HEK293T (cell line): Measurements from ENCODE around the gene ERRFI1.

Experiments used
- CTCF ChIA-PET: fragments of 350-600 bp; formaldehyde crosslinking; extraction: SDS; loops from one replicate; lab custom pipeline; 2021; ENCODE audit warnings: antibody characterized with exemption, inconsistent platforms; lab: Yijun Ruan, JAX
- POLR2A ChIA-PET: fragments of 350-600 bp; formaldehyde crosslinking; extraction: SDS; loops from one replicate; lab custom pipeline; 2020; ENCODE audit warnings: antibody characterized with exemption, inconsistent platforms; lab: Yijun Ruan, JAX
- DNase-seq: peaks from one replicate; pipeline ENCODE4 v3.0.0; 2012; ENCODE audit warnings: mixed read lengths; ENCODE audit errors: extremely low spot score
- ARNT ChIP-seq: fragments of 450-650 bp; IDR thresholded peaks from 2 replicates; pipeline ENCODE4 v1.6.1; 2017; ENCODE audit warnings: mild to moderate bottlenecking
- BHLHE40 ChIP-seq: fragments of 450-650 bp; IDR thresholded peaks from 2 replicates; pipeline ENCODE4 v1.6.1; 2016; ENCODE audit warnings: mild to moderate bottlenecking, moderate library complexity, borderline replicate concordance
- CTBP1 ChIP-seq: fragments of 450-650 bp; IDR thresholded peaks from 2 replicates; pipeline ENCODE4 v1.6.1; 2016; ENCODE audit warnings: borderline replicate concordance
- ELF4 ChIP-seq: fragments of 450-650 bp; IDR thresholded peaks from 2 replicates; pipeline ENCODE4 v1.6.1; 2017; ENCODE audit warnings: antibody characterized with exemption
- FOXA1 ChIP-seq: fragments of 450-650 bp; IDR thresholded peaks from 2 replicates; pipeline ENCODE4 v1.6.1; 2016; ENCODE audit warnings: mild to moderate bottlenecking
- FOXK2 ChIP-seq: fragments of 450-650 bp; IDR thresholded peaks from 2 replicates; pipeline ENCODE4 v1.6.1; 2016; ENCODE audit warnings: mild to moderate bottlenecking
- FOXM1 ChIP-seq: fragments of 450-650 bp; IDR thresholded peaks from 2 replicates; pipeline ENCODE4 v1.6.1; 2017; ENCODE audit warnings: mild to moderate bottlenecking, borderline replicate concordance
- HDGF ChIP-seq: fragments of 450-650 bp; IDR thresholded peaks from 2 replicates; pipeline ENCODE4 v1.6.1; 2017; ENCODE audit warnings: antibody characterized with exemption, borderline replicate concordance
- L3MBTL2 ChIP-seq: fragments of 450-650 bp; conservative IDR thresholded peaks from 2 replicates; pipeline ENCODE4 v1.6.1; 2016; ENCODE audit warnings: mild to moderate bottlenecking
- LEF1 ChIP-seq: fragments of 450-650 bp; IDR thresholded peaks from 2 replicates; pipeline ENCODE4 v1.6.1; 2017; ENCODE audit warnings: mild to moderate bottlenecking, borderline replicate concordance
- NFRKB ChIP-seq: fragments of 450-650 bp; IDR thresholded peaks from 2 replicates; pipeline ENCODE4 v1.6.1; 2016; ENCODE audit warnings: mild to moderate bottlenecking, moderate library complexity
- PKNOX1 ChIP-seq: fragments of 450-650 bp; IDR thresholded peaks from 2 replicates; pipeline ENCODE4 v1.6.1; 2016
- SP1 ChIP-seq: fragments of 450-650 bp; IDR thresholded peaks from 2 replicates; pipeline ENCODE4 v1.6.1; 2017
- SUZ12 ChIP-seq: fragments of 450-650 bp; IDR thresholded peaks from 2 replicates; pipeline ENCODE4 v1.6.1; 2016; ENCODE audit warnings: mild to moderate bottlenecking
- TARDBP ChIP-seq: fragments of 450-650 bp; IDR thresholded peaks from 2 replicates; pipeline ENCODE4 v1.6.1; 2016
- ZNF384 ChIP-seq: fragments of 450-650 bp; IDR thresholded peaks from 2 replicates; pipeline ENCODE4 v1.6.1; 2016

ERRFI1 gene

DNA sequence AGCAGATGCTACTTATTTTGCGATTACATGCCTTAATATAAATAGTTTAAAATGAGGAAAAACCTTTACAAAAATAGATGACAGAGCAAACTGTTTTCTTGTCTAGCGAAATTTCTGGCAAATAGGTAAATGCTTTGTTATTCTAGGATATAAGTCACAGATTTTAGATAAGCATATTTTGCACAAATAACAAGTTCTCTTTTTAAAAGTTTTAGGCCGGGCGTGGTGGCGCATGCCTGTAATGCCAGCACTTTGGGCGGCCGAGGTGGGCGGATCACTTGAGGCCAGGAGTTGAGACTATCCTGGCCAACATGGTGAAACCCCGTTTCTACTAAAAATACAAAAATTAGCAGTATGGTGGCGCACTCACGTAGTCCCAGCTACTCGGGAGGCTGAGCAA lies 20.3 kb upstream of the ERRFI1 start:
- TF ChIP-seq ZNF384 (no peak), FOXA1 (no peak), SUZ12 (no peak), FOXM1 (no peak), TARDBP (no peak)
- ChIA-PET CTCF (no interaction called here), POLR2A (no interaction called here)
- DNase-seq = no peak

DNA sequence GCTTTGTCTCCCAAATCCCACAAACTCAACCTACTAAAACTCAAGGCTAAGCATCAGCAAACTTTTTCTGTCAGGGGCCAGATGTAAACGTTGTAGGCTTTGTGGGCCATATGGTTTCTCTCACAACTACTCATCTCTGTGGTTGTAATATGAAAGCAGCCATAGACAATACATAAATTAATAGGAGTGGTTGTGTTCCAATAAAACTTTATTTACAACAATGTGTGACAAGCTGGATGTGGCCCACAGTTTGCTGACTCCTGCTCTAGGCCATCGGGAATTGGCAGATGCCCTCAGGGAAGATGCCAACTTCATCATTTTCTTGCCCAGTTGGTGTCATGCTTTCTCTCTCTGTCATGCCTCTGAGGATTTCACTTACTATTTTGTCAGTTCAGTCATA lies 17.5 kb upstream of the ERRFI1 start:
- ChIA-PET CTCF (no interaction called here), POLR2A (no interaction called here)
- TF ChIP-seq FOXA1 (no peak), CTBP1 (no peak), FOXM1 (no peak), NFRKB (no peak), HDGF (no peak), BHLHE40 (no peak), SUZ12 (no peak), ELF4 (no peak)
- DNase-seq = no peak

DNA sequence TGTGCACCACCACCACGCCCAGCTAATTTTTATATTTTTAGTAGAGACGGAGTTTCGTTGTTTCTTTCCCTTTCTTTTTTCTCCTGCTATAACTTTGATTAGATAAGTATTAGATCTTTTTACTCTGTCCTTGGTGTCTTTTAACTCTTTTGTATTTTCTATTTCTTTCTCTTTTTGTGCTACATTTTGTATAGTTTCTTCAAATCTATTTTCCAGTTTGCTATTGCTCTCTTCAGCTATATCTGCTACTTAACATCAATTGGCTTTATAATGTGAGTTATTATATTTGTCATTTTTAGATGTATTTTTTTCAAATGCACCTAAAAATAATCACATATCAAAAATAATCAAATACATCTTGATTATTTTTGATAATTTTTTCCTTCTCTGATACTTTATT lies 16.0 kb upstream of the ERRFI1 start:
- ChIA-PET CTCF (no interaction called here), POLR2A (no interaction called here)
- TF ChIP-seq CTBP1 (no peak), L3MBTL2 (no peak), SP1 (no peak), LEF1 (no peak), HDGF (no peak), BHLHE40 (no peak), ZNF384 (no peak), SUZ12 (no peak), ELF4 (no peak), FOXK2 (no peak), FOXM1 (no peak), NFRKB (no peak), TARDBP (no peak), ARNT (no peak), PKNOX1 (no peak), FOXA1 (no peak)
- no peak for DNase-seq

GRCh38 chr1:8040586-8040985 lies 14.5 kb upstream of the ERRFI1 start:
- POLR2A ChIA-PET = no interaction called here
- CTCF ChIA-PET = interaction anchor here (0.6 to 0.9 kb wide), 2 partner anchors 10 to 825 kb away, joined by 3 to 6 read pairs; no protein-coding TSS in a partner anchor
- TF ChIP-seq NFRKB = no peak
- no peak for TF ChIP-seq FOXK2
- no peak for TF ChIP-seq FOXA1
- no peak for TF ChIP-seq BHLHE40
- TF ChIP-seq L3MBTL2 = no peak
- TF ChIP-seq HDGF = no peak
- DNase-seq = no peak

GRCh38 chr1:8039071-8039470 lies 13.0 kb upstream of the ERRFI1 start:
- DNase-seq = no peak
- CTCF ChIA-PET = no interaction called here
- TF ChIP-seq SP1 = no peak
- no peak for TF ChIP-seq FOXM1
- no peak for TF ChIP-seq FOXA1
- no peak for TF ChIP-seq CTBP1
- TF ChIP-seq HDGF = no peak
- no peak for TF ChIP-seq TARDBP
- TF ChIP-seq SUZ12 = no peak
- TF ChIP-seq PKNOX1 = no peak
- TF ChIP-seq NFRKB = no peak
- no peak for TF ChIP-seq ELF4
- no peak for TF ChIP-seq FOXK2
- no peak for TF ChIP-seq BHLHE40
- TF ChIP-seq ARNT = no peak
- no peak for TF ChIP-seq ZNF384
- TF ChIP-seq L3MBTL2 = no peak
- TF ChIP-seq LEF1 = no peak
- POLR2A ChIA-PET = no interaction called here

DNA sequence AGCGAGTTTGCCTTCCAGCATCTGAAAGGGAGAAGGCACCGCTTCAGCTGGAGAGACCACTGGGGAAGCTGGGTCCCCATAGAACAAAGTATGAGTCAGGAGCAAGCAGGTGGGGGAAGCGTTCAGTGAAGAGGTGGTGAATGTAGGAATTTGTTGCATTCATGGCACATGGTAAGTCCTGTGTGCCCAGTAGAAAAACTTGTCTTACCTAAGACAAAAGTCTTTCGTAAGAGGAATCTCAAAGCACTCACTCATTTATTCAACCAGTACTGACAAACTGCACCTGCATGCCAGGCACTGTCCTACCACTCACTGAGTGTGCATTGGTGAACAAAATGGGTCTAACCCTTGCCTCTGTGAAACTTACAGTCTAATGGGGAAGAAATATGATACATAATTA lies 9.2 kb upstream of the ERRFI1 start:
- no peak for TF ChIP-seq ELF4
- TF ChIP-seq LEF1 = no peak
- TF ChIP-seq HDGF = no peak
- TF ChIP-seq FOXK2 = no peak
- no peak for TF ChIP-seq SUZ12
- no peak for TF ChIP-seq PKNOX1
- TF ChIP-seq NFRKB = no peak
- TF ChIP-seq FOXA1 = no peak
- TF ChIP-seq L3MBTL2 = no peak
- TF ChIP-seq TARDBP = no peak
- TF ChIP-seq FOXM1 = no peak
- TF ChIP-seq ZNF384 = no peak
- no peak for TF ChIP-seq SP1
- no peak for TF ChIP-seq ARNT
- POLR2A ChIA-PET = interaction anchor here (1.0 kb wide), 1 partner anchor 98 kb away, joined by 3 read pairs; no protein-coding TSS in a partner anchor
- no peak for DNase-seq
- CTCF ChIA-PET = interaction anchor here (0.6 to 1.6 kb wide), 3 partner anchors 94 to 1438 kb away, joined by 3 to 8 read pairs (median 4); no protein-coding TSS in a partner anchor

- TF ChIP-seq CTBP1 = no peak
- TF ChIP-seq SP1 = no peak
- TF ChIP-seq SUZ12 = no peak
- no peak for TF ChIP-seq ZNF384
- TF ChIP-seq FOXM1 = no peak
- TF ChIP-seq L3MBTL2 = no peak
- no peak for DNase-seq
- POLR2A ChIA-PET = no interaction called here
- CTCF ChIA-PET = no interaction called here
These were observed 7.2 kb upstream of the ERRFI1 start for GRCh38 chr1:8033322-8033721.
